Ammon's horn (tissue), 1 donor: ENCODE results near the gene SFMBT2.

Experiments used
- DNase-seq: peaks from one replicate; pipeline ENCODE4 v3.0.0-alpha.2; 2016; ENCODE audit warnings: low spot score

Gene SFMBT2

GRCh38 chr10:7135188-7135587 lies 275.6 kb downstream of the SFMBT2 start:
- DNase-seq = no peak

DNA sequence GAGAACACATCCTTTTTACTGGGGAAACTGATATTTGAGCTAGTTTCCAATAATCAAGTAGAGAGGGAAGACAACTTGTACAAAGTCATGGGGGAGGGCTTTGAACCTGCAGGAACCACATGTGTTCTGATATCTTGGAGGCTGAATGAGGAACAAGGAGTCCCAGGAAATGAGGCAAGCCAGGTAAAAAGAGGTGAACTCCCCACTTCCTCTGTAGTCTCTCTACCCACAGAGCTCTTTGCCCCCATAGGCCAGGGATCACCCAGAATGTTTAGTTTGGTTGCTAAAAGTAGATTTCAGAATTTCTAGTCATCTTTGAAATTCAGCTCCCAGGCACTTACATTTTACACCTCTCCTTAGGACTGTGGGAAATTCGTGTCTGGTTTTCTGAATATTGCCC lies 276.4 kb downstream of the SFMBT2 start:
- no peak for DNase-seq

DNA sequence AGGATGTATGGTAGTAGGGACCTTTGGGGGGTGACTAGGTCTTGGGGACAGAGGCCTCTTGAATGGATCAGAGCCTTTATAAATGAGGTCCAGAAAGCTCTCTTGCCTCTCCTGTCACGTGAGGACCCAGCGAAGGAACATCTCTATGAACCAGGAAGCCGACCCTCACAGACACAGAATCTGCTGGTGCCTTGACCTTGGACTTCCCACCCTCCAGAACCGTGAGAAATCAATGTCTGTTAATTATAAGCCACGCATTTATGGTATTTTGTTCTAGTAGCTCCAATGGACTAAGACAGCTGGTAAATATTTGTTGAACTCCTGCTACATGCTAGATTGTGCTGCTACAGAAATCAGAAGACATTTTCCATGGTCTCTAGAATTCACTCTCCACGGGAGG lies 276.9 kb downstream of the SFMBT2 start:
- DNase-seq = no peak

GRCh38 chr10:7133278-7133677 lies 277.6 kb downstream of the SFMBT2 start:
- DNase-seq = no peak

DNA sequence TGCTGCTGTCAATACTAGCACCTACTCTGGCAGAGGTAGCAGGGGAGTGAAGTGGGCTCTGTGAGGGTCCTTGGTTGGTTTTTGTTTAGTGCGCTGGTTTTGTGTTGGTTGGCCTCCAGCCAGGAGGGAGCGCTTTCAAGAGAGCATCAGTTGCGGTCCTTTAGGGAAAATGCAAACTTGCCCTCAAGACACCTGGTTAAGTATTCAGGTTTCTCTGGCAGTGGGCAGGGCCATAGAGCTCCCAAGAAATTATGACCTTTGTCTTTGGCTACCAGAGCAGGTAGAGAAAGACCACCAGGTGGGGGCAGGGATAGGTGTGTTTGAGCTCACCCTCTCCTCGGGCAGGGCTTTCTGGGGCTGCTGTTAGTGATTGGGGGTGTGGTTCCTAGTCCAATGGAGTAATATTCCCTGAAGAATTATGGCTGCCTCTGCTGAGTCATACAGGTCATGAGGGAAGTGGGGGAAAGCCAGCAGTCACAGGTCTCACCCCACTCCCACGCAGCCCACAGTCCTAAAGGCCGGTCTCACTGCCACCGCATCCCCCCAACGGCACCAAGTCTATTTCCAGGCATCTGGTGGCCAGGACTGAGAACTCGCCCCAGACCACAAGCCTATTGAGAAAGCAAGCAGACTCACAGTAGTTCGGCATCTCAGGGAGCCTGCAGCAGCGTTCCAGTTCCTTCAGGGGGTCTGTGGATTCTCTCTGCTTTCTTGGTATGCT lies 280.5 kb downstream of the SFMBT2 start:
- no peak for DNase-seq

DNA sequence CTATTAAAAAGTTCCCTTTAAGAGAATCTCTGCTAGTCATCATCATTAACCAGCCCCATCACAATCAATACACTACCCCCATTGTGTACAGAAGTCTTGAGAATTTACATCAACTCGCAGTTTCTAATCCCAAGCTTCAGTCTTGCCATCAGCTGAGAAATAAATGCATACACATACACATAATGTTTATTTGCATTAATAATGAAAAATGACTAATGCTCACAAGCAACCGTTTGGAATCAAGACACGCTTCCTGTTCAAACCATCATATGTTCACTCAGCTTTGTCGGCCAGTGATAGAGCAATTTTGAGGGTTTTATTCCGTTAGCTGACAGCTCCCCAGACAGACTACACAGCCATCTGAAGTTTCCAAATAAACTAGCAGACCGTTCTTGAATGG lies 287.1 kb downstream of the SFMBT2 start:
- DNase-seq = no peak

GRCh38 chr10:7122561-7122960 lies 288.3 kb downstream of the SFMBT2 start:
- no peak for DNase-seq

DNA sequence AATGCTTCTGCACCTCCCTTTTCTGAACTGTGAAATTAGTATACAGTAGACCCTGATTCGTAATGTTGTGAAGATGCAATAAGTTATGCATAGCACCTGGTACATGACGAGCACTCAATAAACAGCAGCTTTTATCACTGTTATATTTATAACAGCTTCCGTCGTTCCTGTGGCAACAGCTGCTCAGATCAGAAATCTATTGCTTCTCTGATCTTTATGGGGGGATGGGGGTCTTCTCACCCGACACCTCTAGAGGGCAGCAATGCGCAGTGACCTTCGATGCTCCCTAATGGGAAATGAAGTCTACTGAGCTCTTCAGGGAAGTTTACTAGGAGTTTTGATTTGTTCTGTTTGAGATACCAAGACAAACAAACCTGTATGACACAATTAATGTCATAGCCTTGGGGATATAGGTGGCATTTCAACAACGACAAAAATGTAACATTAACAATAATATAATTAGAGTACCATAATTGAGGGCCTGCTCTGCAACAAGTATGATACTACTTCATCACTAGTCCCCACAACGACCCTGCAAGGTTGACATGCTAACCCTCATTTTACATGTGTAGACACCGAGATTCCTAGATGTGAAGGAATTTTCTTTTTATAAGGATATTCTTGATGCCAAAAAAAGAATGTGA lies 289.6 kb downstream of the SFMBT2 start:
- DNase-seq = peak; percentile 75

- DNase-seq = no peak
Measured at GRCh38 chr10:7119325-7120015, 291.4 kb downstream of the SFMBT2 start.

- peak; percentile 64 for DNase-seq
Measured at GRCh38 chr10:7117806-7118674, 292.8 kb downstream of the SFMBT2 start.

DNA sequence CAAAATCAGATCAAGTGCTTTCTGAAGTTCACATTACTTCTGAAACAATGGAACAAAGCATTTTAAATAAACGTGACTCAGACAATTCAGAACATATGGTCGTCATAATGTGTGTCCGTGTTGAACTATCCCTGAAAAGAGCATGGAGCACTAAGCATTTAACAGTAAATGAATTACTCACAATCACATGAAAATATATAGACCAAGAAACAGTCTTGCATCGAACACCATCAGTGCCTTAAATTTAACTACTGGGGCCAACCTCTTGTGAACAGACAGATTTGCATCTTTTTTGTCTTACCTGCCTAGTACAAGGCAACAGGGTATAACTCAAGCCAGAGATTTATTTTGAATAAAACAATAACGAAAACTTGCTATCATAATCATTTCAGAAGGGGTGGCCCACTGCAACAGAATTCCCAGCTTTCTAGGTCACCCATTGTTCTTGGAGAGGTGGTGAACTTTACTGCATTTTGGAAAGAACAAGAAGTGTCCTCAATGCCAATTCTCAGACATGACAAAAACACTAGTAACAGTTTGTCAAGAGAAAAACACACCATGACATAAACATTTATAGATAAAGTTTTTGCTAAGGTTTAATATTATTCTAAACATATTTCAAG lies 293.5 kb downstream of the SFMBT2 start:
- DNase-seq = no peak

DNA sequence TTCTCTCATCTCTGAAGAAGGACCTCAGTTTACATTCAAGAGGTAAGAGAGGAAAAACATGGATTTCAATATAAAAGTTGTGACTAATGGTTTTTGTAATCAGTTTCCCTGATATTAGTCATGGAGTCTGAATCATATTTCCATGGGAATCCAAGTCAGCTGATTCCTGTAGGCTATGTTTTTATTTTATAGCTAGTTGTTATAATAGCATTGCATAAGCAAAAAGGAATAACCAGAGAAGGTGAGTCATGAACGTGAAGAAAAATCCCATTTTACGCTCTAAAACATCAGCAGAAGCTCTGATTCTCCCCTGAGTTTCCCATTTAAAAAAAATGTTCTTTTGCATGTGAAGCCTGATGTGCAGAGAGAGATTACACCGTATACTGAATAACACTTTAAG lies 299.3 kb downstream of the SFMBT2 start:
- DNase-seq = no peak

DNA sequence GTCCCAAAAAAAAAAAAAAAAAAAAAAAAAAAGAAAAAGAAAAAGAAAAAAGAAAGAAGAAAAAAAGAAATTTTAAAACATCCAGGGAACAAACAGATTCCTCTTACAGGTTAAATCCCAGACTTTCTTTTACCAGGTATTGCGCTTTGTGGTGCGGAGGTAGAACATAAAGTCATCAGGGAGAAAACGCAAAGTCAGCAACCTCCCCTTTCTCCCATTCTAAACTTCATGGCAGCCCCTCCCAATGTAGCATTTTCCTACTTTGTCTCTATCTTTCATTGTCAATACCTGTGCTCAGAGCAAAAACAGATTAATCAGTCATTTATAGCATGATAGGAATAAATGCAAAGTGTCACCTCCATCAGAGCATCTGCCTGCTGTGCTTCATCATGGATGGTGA lies 299.7 kb downstream of the SFMBT2 start:
- no peak for DNase-seq
